ENCODE results near the gene ARHGEF28.

Gene ARHGEF28

DNA sequence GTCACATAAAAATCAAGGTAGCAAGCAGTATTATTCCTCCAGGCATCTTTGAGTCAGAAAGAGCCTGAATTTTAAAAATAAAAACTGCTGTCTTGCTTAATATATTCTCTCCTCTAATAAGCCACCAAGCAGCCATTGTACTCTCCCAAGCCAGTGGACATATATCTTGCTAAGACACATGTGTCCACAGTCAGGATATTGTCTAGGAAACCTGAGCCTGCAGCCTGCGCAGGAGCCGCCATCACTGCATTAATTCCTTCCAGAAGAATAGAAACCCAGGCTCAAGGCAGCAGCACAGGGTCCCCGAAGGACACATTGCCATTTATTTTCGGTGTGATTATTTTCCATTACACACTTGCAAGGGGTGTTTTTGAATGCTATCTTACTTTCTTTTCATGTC is 345.3 kb downstream of the ARHGEF28 start:
- DNase-seq: no peak

GRCh38 chr5:73973135-73973534 is 347.1 kb downstream of the ARHGEF28 start:
- DNase-seq: no peak

DNA sequence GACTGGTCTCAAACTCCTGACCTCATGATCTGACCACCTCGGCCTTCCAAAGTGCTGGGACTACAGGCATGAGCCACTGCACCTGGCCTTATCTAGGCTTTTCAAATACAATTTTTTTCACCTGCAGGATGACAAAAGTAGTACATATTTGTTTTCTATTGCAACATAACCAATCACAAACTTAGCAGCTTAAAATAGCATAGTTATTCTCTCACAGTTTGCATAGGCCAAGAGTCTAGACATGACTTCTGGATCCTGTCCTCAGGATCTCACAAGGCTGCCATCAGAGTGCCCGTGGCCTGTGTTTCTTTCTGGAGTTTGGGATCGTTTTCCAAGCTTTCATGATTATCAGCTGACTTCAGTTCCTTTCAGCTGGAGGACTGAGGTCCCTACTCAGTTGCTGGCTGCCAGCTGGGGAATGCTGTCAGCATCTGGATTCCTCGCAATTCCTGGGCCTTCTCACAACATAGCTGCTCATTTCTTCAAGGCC is 348.9 kb downstream of the ARHGEF28 start:
- no peak for DNase-seq

- DNase-seq: no peak
These were observed 349.8 kb downstream of the ARHGEF28 start for GRCh38 chr5:73975845-73976244.

DNA sequence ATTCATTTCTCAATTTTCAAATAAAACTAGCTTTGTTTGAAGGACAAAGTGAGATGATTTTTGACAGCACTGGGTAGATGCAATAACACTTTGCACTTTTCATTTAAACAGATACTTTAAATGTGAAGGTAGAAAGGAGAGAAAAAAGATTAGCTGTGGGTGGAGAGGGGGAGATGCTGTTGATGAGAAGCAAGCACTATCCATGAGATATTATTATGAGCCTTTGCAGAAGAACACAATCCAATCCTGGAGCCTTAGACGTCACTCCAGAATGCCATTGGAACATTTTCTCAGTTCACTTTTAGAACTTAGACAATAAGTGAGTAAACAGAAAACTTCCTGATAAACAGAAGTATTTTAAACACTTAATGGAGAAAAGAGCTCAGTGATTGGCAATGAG is 351.1 kb downstream of the ARHGEF28 start:
- DNase-seq: no peak

DNA sequence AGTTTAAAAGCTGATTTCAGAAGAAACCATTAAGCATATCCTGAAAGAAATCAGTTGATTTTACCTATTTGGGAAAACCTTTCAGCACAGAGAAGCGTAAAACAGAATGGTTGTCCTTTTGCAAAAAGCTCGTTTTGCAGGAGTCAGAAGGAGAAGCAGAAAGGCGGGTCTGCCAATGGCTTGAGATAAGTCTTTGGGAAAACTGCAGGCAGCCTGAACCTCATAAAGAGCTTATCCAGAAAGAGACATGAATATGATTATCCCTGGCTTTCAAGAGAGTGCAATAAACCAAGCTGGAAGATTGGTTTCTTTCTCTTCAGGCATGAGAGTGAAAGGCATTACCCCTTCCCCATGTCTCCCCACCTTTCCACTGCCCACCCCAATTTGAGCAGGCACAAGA is 353.3 kb downstream of the ARHGEF28 start:
- DNase-seq: no peak

DNA sequence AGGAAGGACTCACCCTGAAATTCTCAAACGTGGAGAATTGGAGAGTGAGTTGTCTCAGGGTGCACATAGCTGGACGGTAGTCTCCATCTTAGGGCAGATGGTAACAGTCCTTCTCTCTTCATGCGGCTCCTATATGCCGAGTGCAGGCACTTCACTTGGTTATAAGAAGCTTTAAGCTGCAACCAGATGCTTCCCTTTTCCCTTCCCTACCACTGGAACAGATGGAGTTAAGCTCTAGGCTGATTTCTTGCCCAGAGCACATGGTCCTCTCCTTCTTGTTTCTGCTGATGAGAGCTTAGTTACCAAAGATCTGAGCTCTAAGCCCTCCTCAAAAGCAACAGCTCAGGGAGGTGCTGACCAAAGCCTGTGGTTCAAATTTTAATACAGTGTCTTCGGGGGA is 355.7 kb downstream of the ARHGEF28 start:
- DNase-seq: no peak

DNA sequence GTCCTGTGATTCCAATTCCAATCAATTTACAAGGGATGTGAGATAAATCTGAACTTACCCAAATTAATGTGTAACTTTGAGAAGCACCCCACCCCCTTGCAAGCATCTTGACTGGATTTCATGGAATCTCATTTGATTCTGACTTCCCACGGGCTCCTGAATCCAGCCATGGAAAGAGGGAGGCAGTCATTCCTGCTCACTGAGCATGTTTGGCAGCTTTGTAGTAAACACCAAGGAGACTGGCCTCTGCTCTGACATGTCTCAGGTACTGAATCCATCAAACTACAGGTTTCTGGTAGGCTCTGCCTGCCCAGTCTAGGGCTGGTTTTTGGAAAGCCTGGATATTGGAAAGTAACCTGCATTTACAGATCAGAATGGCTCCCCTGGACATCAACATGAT is 357.6 kb downstream of the ARHGEF28 start:
- no peak for DNase-seq

DNA sequence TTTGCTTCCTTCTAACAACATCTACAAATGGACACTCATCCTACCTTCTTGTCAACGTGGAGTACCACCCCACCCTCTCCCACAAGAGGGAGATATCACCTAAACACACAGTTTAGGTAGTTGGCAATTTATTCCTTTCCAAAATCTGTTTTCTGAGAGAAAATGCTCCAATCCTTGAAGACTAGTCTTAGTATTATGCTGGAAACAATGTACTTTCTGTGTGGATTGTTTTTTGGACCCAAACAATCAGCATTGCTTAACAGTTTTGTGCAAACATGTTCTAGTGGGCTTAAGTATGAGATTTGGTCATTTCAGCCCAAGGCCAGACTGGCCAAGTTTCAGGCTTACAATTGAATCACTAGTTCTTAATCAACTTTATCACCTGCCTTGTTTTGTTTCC is 359.1 kb downstream of the ARHGEF28 start:
- no peak for DNase-seq

DNA sequence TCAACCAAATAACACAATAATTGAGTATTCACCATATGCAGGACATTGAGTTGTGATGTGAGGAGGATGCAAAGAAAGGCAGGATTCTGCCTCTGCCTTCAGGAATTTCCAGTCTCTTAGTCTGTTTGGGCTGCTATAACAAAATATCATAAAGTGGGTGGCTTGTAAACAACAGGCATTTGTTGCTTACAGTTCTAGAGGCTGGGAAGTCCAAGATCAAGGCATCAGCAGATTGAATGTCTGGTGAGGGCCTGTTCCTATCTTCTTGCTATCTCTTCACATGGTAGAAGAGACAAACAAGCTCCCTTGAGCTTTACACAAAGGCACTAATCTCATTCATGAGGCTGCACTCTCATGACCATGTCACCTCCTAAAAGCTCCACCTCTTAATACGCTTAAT is 360.7 kb downstream of the ARHGEF28 start:
- no peak for DNase-seq

DNA sequence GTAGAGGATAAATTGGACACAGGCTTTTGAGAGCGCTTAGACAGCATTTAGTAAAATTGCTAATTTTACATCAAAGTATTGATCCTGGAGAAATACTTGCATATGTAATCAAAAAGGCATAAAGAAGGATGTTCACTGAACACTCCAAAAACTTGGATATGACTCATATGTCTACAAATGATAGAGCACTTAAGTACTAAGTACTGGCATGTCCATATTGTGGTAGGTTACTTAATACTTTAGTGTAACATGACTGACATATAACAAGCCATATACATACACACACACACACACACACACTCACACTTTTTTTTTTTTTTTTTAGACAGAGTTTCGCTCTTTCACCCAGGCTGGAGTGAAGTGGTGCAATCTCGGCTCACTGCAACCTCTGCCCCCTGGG is 361.9 kb downstream of the ARHGEF28 start:
- no peak for DNase-seq

DNA sequence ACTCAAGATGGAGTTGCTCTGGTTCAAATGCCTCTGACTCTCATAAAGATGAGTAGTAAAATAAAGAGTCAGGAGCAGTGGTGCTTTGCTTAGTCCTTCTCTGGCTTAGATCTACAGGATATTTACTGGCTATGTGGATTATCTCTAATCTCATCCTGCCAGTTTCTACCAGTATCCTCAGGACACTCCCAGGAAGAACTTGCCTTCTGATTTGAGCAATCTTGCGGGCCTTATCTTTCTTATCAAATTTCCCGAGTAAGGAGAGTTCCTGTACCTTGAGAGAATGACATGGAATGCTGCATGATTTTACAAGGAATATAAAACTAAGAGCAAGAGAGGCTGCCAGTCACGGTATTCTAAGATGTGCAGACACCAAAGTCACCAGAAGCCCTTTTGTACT is 364.0 kb downstream of the ARHGEF28 start:
- DNase-seq: no peak

All from inflammatory macrophage treated with lipopolysaccharide for 1 hour (primary cell).